GM12878 (cell line): ENCODE results near the gene CACNA1G.

Source experiments
- CBFB ChIP-seq: IDR thresholded peaks from 2 replicates; pipeline ENCODE4 v1.6.1; 2016; ENCODE audit warnings: antibody characterized with exemption, low read depth
- CEBPB ChIP-seq, 2 experiments: fragments of 150-350 bp in 1 of 2; IDR thresholded peaks; 2 replicates each; pipeline ENCODE4 v1.6.1; 2012 to 2014; ENCODE audit warnings: low read depth in 2 of 2, low read length in 2 of 2, borderline replicate concordance in 1 of 2, inconsistent platforms in 1 of 2
- CTCF ChIP-seq, 3 experiments: IDR thresholded peaks in 2 of 3; conservative IDR thresholded peaks in 1 of 3; 2 replicates each; pipeline ENCODE4 v1.5.1; 2011; ENCODE audit warnings: low read depth in 3 of 3, low read length in 3 of 3, mild to moderate bottlenecking in 3 of 3, control low read depth in 2 of 3, moderate library complexity in 2 of 3, inconsistent platforms in 1 of 3, mixed read lengths in 1 of 3; ENCODE audit not compliant: control insufficient read depth in 2 of 3, insufficient read depth in 1 of 3; ENCODE audit errors: extremely low read depth in 1 of 3
- EP300 ChIP-seq, 2 experiments: fragments of 150-350 bp in 1 of 2; IDR thresholded peaks; 2 replicates each; pipeline ENCODE4 v1.6.1; 2011 to 2012; ENCODE audit warnings: low read depth in 2 of 2, low read length in 2 of 2, borderline replicate concordance in 1 of 2, improper control_type of control experiment in 1 of 2, inconsistent platforms in 1 of 2; ENCODE audit not compliant: control insufficient read depth in 1 of 2
- NBN ChIP-seq: fragments of 450-650 bp; IDR thresholded peaks from 2 replicates; pipeline ENCODE4 v1.6.1; 2016
- NRF1 ChIP-seq: conservative IDR thresholded peaks from 2 replicates; pipeline ENCODE4 v1.6.1; 2011; ENCODE audit warnings: mild to moderate bottlenecking, low read depth, low read length, improper control_type of control experiment
- POLR2AphosphoS5 ChIP-seq: IDR thresholded peaks from 2 replicates; pipeline ENCODE4 v1.6.1; 2011; ENCODE audit warnings: mild to moderate bottlenecking, low read length, inconsistent platforms
- REST ChIP-seq: IDR thresholded peaks from 2 replicates; pipeline ENCODE4 v1.6.1; 2012; ENCODE audit warnings: mild to moderate bottlenecking, low read depth, low read length
- SIN3A ChIP-seq: IDR thresholded peaks from 2 replicates; pipeline ENCODE4 v1.6.1; 2012; ENCODE audit warnings: low read depth, low read length, improper control_type of control experiment
- SP1 ChIP-seq: IDR thresholded peaks from one replicate; pipeline ENCODE4 v1.6.1; 2011; ENCODE audit warnings: low read depth, low read length
- YY1 ChIP-seq: IDR thresholded peaks from 2 replicates; pipeline ENCODE4 v1.6.1; 2011; ENCODE audit warnings: low read depth, mild to moderate bottlenecking, low read length
- ZNF384 ChIP-seq: IDR thresholded peaks from 2 replicates; pipeline ENCODE4 v1.6.1; 2012; ENCODE audit warnings: low read depth, mild to moderate bottlenecking, low read length, improper control_type of control experiment, borderline replicate concordance

GRCh38 chr17:50557630-50558029 lies 2.9 kb upstream of the CACNA1G start:
- TF ChIP-seq CTCF (IDR thresholded peaks at IDR 0.05 in 2 of 3, conservative IDR thresholded peaks at IDR 0.05 in 1 of 3; ENCODE audit: control insufficient read depth in 2 of 3, extremely low read depth in 1 of 3, insufficient read depth in 1 of 3, low read depth in 3 of 3, low read length in 3 of 3) (no peak), POLR2AphosphoS5 (no peak), REST (no peak), CEBPB (IDR thresholded peaks at IDR 0.05; ENCODE audit: borderline replicate concordance in 1 of 2, low read depth in 2 of 2, low read length in 2 of 2) (no peak), EP300 (IDR thresholded peaks at IDR 0.05; ENCODE audit: borderline replicate concordance in 1 of 2, control insufficient read depth in 1 of 2, low read depth in 2 of 2, low read length in 2 of 2) (no peak), SIN3A (no peak), NRF1 (no peak), ZNF384 (no peak), SP1 (no peak), YY1 (no peak), CBFB (no peak), NBN (no peak)
